Hematopoietic multipotent progenitor cell treated with erythropoietin and hydrocortisone succinate and interleukin-3 and kit ligand, for 15 days (in vitro differentiated cells): Measurements from ENCODE around the gene OR4C11.

Experiments
- DNase-seq: peaks from one replicate; pipeline ENCODE4 v3.0.0-alpha.2; 2015; ENCODE audit warnings: low spot score

Gene OR4C11, protein sequence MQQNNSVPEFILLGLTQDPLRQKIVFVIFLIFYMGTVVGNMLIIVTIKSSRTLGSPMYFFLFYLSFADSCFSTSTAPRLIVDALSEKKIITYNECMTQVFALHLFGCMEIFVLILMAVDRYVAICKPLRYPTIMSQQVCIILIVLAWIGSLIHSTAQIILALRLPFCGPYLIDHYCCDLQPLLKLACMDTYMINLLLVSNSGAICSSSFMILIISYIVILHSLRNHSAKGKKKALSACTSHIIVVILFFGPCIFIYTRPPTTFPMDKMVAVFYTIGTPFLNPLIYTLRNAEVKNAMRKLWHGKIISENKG

DNA sequence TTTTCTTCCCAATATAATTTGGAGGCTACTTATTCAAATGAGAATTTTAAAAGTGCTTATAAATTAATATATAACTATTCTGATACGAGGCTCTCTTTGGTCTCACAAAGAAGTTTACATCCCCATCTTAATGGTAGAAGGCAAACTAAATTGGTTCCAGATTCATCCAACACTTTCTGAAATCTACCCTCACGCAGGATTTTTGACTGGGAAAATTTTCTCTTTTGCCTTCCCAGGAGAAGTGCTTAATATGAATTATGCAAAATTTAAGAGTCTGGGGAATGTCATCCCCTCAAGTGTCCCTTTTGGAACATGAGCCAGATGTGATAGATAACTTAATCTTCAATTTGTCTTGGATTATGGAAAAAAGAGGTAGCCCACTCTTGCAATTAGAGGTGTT, at the start of gene OR4C11:
TSS of gene OR4C11 (minus strand) at position 101 of the 400 bp plus-strand sequence. CDS start 3,272 bp downstream, outside the sequence.
- no peak for DNase-seq

DNA sequence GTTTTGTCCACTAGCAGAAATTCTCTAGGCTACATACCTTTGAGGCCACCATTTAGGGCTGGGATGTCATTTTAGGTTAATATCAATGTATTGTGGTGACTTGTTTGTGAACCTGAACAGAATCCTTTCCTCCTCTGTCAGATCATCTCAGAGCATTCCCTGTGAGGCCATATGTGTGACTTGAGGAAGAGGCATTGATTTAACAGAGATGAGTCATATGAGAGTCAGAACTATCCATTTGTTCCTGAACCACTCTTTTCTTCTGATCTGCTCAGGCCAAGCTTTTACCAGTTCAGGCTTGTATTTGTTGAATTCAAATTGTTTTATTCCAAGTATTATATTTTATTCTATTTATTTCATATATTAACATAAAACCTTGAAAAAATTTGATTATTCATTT, 47.7 kb upstream of the OR4C11 start:
- DNase-seq: no peak

DNA sequence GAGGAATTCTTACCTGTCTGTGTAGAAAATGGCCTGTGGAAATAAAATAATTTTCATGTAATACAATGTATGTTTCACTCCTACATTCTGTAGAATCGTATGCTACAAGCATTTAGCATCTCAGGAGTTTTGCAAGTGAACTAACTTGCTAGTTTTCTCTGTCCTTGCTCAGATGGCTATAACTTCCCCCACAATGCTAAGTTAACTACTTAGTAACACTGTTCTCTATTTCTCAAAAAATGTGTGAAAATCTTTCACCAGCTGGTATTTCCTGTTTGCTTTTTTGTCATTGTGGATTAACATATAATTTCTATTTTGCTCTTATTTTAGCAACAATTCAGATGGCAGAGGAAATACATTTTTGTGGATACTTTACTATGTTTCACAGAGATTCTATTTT, 45.1 kb upstream of the OR4C11 start:
- no peak for DNase-seq

DNA sequence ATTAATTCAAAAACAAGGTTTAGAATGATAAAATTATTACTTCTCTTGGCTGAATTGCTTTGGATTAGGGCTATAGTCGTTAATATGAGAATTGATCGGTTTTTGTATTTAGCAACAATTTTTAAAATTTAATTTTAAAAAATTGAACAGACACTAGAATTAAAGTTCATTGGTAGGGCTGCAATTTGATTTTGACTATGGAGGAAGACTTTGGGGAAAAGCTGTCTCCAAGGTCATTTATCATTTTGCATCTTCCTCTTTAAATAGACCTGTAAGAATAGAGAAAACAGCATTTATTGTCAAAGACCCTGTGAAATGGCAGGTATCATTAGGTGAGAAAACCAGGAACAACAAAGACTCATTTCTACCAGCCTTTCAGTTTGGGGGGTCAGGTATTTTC, 40.6 kb upstream of the OR4C11 start, which contains the start of gene OR4S2:
TSS of gene OR4S2 (plus strand) at position 301 of the 400 bp plus-strand sequence. CDS start 2,577 bp downstream, outside the sequence.
- no peak for DNase-seq

DNA sequence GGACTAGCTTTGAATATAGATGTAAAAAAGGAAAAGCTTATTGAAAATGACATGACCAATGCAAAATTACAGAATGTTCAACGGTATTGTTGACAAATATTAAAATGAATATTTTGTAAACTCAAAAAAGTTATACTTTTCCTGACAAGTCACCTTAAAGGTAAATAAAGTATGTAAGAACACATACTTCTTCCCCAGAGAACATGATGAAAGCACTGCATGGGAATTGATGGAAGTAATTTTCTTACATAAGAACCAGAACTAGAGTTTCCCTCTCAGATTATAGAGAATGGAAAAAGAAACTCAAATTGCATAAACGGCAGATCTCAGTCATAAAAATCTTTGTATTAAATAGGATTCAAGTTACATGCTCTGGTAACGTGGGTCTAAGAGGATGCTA, 27.4 kb upstream of the OR4C11 start, which contains the start of gene OR4P4:
TSS of gene OR4P4 (plus strand) at position 301 of the 400 bp plus-strand sequence.
- no peak for DNase-seq

DNA sequence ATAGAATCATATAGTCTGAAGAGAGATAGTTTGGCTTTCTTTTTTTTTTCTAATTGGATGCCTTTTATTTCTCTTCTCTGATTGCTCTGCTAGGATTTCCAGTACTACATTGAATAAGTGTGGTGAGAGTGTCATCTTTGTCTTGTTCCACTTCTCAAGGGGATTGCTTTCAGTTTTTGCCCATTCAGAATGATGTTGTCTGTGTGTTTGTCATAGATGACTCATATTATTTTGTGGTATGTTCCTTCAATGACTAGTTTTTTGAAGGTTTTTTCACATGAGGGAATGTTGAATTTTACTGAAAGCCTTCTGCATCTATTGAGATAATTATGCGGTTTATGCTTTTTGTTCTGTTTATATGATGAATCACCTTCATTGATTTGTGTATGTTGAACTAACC, 17.1 kb upstream of the OR4C11 start:
- DNase-seq: no peak

DNA sequence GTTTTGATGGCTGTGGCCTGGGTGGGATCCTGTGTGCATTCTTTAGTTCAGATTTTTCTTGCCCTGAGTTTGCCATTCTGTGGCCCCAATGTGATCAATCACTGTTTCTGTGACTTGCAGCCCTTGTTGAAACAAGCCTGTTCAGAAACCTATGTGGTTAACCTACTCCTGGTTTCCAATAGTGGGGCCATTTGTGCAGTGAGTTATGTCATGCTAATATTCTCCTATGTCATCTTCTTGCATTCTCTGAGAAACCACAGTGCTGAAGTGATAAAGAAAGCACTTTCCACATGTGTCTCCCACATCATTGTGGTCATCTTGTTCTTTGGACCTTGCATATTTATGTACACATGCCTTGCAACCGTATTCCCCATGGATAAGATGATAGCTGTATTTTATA, 34.9 kb downstream of the OR4C11 start:
- no peak for DNase-seq

DNA sequence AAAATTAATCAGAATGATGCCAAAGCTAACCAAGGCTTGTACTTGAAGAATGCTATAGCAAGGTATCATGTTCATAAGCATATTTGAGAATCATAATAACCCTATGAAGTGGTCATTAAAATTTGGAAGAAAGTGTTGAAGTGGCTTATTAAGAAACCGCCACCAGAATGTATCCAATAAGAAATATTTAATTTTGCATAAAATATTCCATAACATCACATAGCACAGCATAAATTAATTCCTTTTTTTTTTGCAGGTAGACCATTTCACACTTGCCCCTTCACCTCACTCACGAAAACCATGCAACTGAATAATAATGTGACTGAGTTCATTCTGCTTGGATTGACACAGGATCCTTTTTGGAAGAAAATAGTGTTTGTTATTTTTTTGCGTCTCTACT, 35.6 kb downstream of the OR4C11 start, which contains the start of gene OR4C16:
TSS of gene OR4C16 (plus strand) at position 301 of the 400 bp plus-strand sequence. CDS start at position 301, 0 bp downstream.
- no peak for DNase-seq

DNA sequence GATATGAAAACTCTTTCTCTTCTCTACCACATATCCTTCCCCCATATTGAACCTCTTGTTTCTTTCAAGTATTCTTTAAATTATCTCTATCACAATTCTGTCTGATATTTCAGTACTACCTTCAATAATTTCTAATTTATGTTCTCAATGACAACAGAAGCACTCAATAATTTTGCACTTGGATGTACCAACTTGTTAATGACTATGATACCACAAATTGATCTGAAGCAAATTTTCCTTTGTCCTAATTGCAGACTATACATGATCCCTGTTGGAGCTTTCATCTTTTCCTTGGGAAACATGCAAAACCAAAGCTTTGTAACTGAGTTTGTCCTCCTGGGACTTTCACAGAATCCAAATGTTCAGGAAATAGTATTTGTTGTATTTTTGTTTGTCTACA, 53.3 kb downstream of the OR4C11 start, which contains the start of gene OR4C15:
TSS of gene OR4C15 (plus strand) at position 301 of the 400 bp plus-strand sequence. CDS start at position 301, 0 bp downstream.
- DNase-seq: no peak
